ENCODE measurements around the gene TMPRSS13.

Gene TMPRSS13

GRCh38 chr11:117910525-117910924, 18.7 kb downstream of the TMPRSS13 start:
- Histone ChIP-seq H3K36me3 (ENCODE audit: control insufficient read depth, insufficient read depth, low read length) (no peaks in the 10 kb centered on the region), H3K4me1 (ENCODE audit: control insufficient read depth, insufficient read depth, low read length, poor library complexity, severe bottlenecking) (peaks cover 16% of the 10 kb centered on the region), H3K27ac (ENCODE audit: low read depth, low read length, severe bottlenecking) (no peak overlapping the region), H3K9me3 (ENCODE audit: control insufficient read depth, low read length) (no peaks in the 10 kb centered on the region), H3K4me3 (ENCODE audit: extremely low read depth, insufficient read depth, low read length, poor library complexity, severe bottlenecking) (no peak overlapping the region)
- 70 to 79% methylated on average over 3 to 4 of the region's 4 CpGs for WGBS, 2 experiments (ENCODE audit: insufficient coverage in 2 of 2)

- no peak overlapping the region for H3K4me3 ChIP-seq (ENCODE audit: extremely low read depth, insufficient read depth, low read length, poor library complexity, severe bottlenecking)
- 92 to 93% methylated on average over 17 to 19 of the region's 20 CpGs for WGBS, 2 experiments (ENCODE audit: insufficient coverage in 2 of 2)
- H3K36me3 ChIP-seq (ENCODE audit: control insufficient read depth, insufficient read depth, low read length): no peaks in the 10 kb centered on the region
- H3K27ac ChIP-seq (ENCODE audit: low read depth, low read length, severe bottlenecking): no peak overlapping the region
- H3K9me3 ChIP-seq (ENCODE audit: control insufficient read depth, low read length): no peaks in the 10 kb centered on the region
- H3K4me1 ChIP-seq (ENCODE audit: control insufficient read depth, insufficient read depth, low read length, poor library complexity, severe bottlenecking): peaks cover 16% of the 10 kb centered on the region
Measured at GRCh38 chr11:117909611-117910382, 19.4 kb downstream of the TMPRSS13 start.

GRCh38 chr11:117908959-117909610, 20.1 kb downstream of the TMPRSS13 start:
- peaks cover 16% of the 10 kb centered on the region for H3K4me1 ChIP-seq (ENCODE audit: control insufficient read depth, insufficient read depth, low read length, poor library complexity, severe bottlenecking)
- no peak overlapping the region for H3K4me3 ChIP-seq (ENCODE audit: extremely low read depth, insufficient read depth, low read length, poor library complexity, severe bottlenecking)
- H3K9me3 ChIP-seq (ENCODE audit: control insufficient read depth, low read length): no peaks in the 10 kb centered on the region
- WGBS, 2 experiments (ENCODE audit: insufficient coverage in 2 of 2): 89 to 91% methylated on average over 3 to 4 of the region's 4 CpGs
- H3K36me3 ChIP-seq (ENCODE audit: control insufficient read depth, insufficient read depth, low read length): no peaks in the 10 kb centered on the region
- H3K27ac ChIP-seq (ENCODE audit: low read depth, low read length, severe bottlenecking): no peak overlapping the region

- Histone ChIP-seq H3K9me3 (ENCODE audit: control insufficient read depth, low read length) (no peaks in the 10 kb centered on the region), H3K4me1 (ENCODE audit: control insufficient read depth, insufficient read depth, low read length, poor library complexity, severe bottlenecking) (peaks cover 16% of the 10 kb centered on the region), H3K4me3 (ENCODE audit: extremely low read depth, insufficient read depth, low read length, poor library complexity, severe bottlenecking) (no peak overlapping the region), H3K27ac (ENCODE audit: low read depth, low read length, severe bottlenecking) (no peak overlapping the region), H3K36me3 (ENCODE audit: control insufficient read depth, insufficient read depth, low read length) (no peaks in the 10 kb centered on the region)
- 89 to 95% methylated on average over 12 to 13 of the region's 17 CpGs for WGBS, 2 experiments (ENCODE audit: insufficient coverage in 2 of 2)
Measured at GRCh38 chr11:117908109-117908895, 20.9 kb downstream of the TMPRSS13 start.

GRCh38 chr11:117907276-117908108, 21.7 kb downstream of the TMPRSS13 start:
- Histone ChIP-seq H3K9me3 (ENCODE audit: control insufficient read depth, low read length) (no peaks in the 10 kb centered on the region), H3K36me3 (ENCODE audit: control insufficient read depth, insufficient read depth, low read length) (no peaks in the 10 kb centered on the region), H3K27ac (ENCODE audit: low read depth, low read length, severe bottlenecking) (peak overlapping the region; percentile 77), H3K4me1 (ENCODE audit: control insufficient read depth, insufficient read depth, low read length, poor library complexity, severe bottlenecking) (peaks cover 16% of the 10 kb centered on the region), H3K4me3 (ENCODE audit: extremely low read depth, insufficient read depth, low read length, poor library complexity, severe bottlenecking) (no peak overlapping the region)
- WGBS, 2 experiments (ENCODE audit: insufficient coverage in 2 of 2): 29 to 58% methylated on average over 14 to 21 of the region's 24 CpGs

- no peaks in the 10 kb centered on the region for H3K36me3 ChIP-seq (ENCODE audit: control insufficient read depth, insufficient read depth, low read length)
- no peaks in the 10 kb centered on the region for H3K9me3 ChIP-seq (ENCODE audit: control insufficient read depth, low read length)
- peaks cover 16% of the 10 kb centered on the region for H3K4me1 ChIP-seq (ENCODE audit: control insufficient read depth, insufficient read depth, low read length, poor library complexity, severe bottlenecking)
- H3K27ac ChIP-seq (ENCODE audit: low read depth, low read length, severe bottlenecking): no peak overlapping the region
- 88 to 89% methylated on average over 3 to 4 of the region's 4 CpGs for WGBS, 2 experiments (ENCODE audit: insufficient coverage in 2 of 2)
- no peak overlapping the region for H3K4me3 ChIP-seq (ENCODE audit: extremely low read depth, insufficient read depth, low read length, poor library complexity, severe bottlenecking)
Measured at GRCh38 chr11:117906710-117907109, 22.5 kb downstream of the TMPRSS13 start.

- Histone ChIP-seq H3K36me3 (ENCODE audit: control insufficient read depth, insufficient read depth, low read length) (no peaks in the 10 kb centered on the region), H3K27ac (ENCODE audit: low read depth, low read length, severe bottlenecking) (no peak overlapping the region), H3K9me3 (ENCODE audit: control insufficient read depth, low read length) (no peaks in the 10 kb centered on the region), H3K4me3 (ENCODE audit: extremely low read depth, insufficient read depth, low read length, poor library complexity, severe bottlenecking) (no peak overlapping the region), H3K4me1 (ENCODE audit: control insufficient read depth, insufficient read depth, low read length, poor library complexity, severe bottlenecking) (peaks cover 16% of the 10 kb centered on the region)
- 94 to 100% methylated on average over 2 of the region's 2 CpGs for WGBS, 2 experiments (ENCODE audit: insufficient coverage in 2 of 2)
Measured at GRCh38 chr11:117906126-117906525, 23.1 kb downstream of the TMPRSS13 start.

- Histone ChIP-seq H3K4me1 (ENCODE audit: control insufficient read depth, insufficient read depth, low read length, poor library complexity, severe bottlenecking) (peaks cover 16% of the 10 kb centered on the region), H3K4me3 (ENCODE audit: extremely low read depth, insufficient read depth, low read length, poor library complexity, severe bottlenecking) (no peak overlapping the region), H3K27ac (ENCODE audit: low read depth, low read length, severe bottlenecking) (no peak overlapping the region), H3K36me3 (ENCODE audit: control insufficient read depth, insufficient read depth, low read length) (no peaks in the 10 kb centered on the region), H3K9me3 (ENCODE audit: control insufficient read depth, low read length) (no peaks in the 10 kb centered on the region)
- 82 to 94% methylated on average over 4 of the region's 4 CpGs for WGBS, 2 experiments (ENCODE audit: insufficient coverage in 2 of 2)
Measured at GRCh38 chr11:117905524-117905923, 23.7 kb downstream of the TMPRSS13 start.

- Histone ChIP-seq H3K4me1 (ENCODE audit: control insufficient read depth, insufficient read depth, low read length, poor library complexity, severe bottlenecking) (peaks cover 15% of the 10 kb centered on the region), H3K27ac (ENCODE audit: low read depth, low read length, severe bottlenecking) (no peak overlapping the region), H3K36me3 (ENCODE audit: control insufficient read depth, insufficient read depth, low read length) (no peaks in the 10 kb centered on the region), H3K9me3 (ENCODE audit: control insufficient read depth, low read length) (no peaks in the 10 kb centered on the region), H3K4me3 (ENCODE audit: extremely low read depth, insufficient read depth, low read length, poor library complexity, severe bottlenecking) (no peak overlapping the region)
- WGBS, 2 experiments (ENCODE audit: insufficient coverage in 2 of 2): 93 to 94% methylated on average over 6 to 11 of the region's 14 CpGs
Measured at GRCh38 chr11:117903505-117904382, 25.5 kb downstream of the TMPRSS13 start.

All from mesodermal cell (in vitro differentiated cells).